Measurements from ENCODE around the gene CSNK1A1.
"Not testable (repeated sequence)": the region's sequence is repeated elsewhere in the genome, so short reads cannot be mapped to it uniquely, and the experiment has no call there.

The CSNK1A1 gene

DNA sequence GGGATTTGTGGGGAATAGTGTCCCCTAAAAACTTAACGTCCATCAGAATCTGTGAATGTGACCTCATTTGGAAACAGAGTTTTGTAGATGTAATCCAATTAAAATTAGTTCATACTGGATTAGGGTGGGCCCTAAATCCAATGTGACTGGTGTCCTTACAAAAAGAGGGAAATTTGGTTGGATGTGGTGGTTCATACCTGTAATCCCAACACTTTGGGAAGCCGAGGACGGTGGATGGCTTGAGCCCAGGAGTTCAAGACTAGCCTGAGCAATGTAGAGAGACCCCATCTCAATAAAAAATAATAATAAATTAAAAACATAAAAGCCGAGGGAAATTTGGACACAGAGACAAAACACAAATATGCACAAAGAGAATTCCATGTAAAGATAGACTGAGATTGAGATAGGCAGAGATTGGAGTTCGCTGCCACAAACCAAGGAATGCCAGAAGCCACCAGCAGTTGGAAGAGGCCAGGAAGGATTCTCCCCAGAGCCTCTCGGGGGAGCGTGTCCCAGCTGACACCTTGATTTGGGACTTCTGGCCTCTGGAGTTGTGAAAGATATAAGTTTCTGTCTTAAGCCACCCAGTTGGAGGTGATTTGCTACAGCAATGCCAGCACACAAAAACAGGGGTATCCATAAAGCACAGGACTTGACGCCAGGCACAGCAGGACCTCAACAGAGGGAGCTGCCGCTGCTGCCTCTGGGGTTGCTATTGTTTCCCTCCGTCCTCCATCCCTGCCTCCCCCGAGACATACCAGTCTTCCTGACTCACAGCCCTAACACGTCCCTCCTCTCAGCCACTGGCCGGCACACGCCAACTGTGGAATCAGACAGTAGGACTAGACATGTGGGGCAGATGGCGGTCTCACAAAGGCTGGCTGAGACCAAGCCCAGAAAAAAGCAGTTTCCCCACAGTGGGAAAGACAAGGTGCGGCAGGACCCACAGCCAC lies 98.3 kb downstream of the CSNK1A1 start:
- DNase-seq, result no peak

DNA sequence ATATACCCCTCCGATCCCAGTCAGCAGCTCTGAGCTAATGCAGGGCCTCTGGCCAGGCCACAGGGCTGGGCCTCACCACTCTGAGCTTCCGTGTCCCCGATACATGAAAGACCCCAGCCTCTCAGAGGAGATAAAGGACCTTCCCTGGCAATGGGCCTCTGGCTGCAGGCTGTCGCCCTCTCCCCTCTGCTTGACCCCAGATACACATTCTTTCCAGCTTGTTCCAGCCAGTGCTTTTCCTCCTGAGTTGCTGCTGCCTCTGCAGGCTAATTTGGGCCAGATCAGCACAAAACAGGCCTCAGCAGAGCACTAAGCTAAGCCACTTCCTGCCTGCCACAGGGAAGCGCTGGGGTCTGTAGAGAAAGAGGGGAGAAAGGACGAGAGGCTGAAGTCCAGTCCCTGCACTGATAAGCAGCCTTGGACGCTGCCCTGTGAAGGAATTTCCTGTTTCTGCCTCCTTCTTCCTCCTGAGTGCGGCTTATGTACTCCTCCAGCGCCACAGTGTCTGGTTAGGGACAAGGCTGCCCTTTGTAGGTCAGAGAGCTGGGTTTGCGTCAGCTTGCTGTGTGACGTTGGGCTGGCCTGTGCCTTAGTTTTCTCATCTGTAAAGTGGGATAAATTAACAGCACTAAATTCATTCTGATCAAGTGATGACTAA lies 99.1 kb downstream of the CSNK1A1 start:
- no peak for DNase-seq

DNA sequence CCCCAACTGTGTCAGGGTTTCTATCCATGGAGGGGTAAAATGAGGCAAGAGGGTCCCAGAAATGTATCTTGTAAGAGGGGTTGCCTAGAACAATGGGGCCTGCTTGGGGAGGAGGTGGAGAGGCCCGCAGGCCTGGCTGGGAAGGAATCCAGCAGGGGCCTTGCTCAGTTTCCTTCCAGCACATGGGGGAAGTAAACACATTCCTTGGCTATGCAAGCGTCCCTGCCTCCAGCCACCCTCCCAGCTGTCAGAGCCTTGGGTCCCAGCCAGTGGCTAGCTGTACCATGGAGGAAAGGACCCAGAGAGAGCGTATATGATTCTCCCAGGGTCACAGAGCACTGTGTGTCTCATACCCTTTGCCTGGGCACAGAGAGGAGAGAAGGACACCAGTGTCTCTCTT lies 101.0 kb downstream of the CSNK1A1 start:
- no peak for DNase-seq

DNA sequence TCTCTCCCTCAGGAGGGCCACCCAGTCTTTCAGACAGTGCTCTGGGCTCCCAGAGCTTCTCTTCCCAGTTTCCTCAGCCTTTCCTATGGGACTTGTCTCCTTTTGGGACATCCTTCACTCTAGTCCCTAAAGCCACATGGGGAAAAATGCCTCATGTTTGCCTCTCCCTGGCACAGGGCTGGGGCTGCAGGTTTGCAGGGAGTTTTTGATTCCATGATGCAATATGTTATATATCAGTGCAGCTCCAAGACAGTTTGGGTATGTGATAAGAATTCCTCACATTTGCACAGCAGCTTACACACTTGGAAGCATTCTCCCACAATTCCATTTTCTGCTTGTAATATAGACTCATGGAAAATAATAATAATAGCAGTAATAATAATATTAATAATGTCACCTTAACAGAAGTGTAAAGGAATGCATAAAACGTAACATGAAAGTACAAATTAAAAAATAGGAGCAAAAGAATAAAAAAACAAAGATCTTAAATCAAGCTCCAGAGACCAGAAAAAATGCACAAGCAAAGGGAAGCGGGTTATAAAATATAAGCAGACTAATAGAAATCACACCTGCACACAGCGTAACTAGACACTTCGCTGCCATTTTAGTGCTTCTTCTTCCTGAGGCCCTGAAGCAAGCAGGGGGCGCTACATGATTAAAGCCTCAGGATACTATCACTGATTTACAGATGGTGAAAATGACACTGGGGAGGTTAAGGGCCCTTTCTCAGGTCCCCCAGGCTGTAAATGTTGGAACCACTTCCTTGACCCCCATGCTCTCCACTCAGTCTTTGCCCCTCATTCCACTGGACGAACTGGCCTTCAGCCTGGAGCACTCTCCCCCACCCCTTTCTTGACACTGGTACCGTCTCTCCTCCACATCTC lies 102.2 kb downstream of the CSNK1A1 start:
- no peak for DNase-seq

DNA sequence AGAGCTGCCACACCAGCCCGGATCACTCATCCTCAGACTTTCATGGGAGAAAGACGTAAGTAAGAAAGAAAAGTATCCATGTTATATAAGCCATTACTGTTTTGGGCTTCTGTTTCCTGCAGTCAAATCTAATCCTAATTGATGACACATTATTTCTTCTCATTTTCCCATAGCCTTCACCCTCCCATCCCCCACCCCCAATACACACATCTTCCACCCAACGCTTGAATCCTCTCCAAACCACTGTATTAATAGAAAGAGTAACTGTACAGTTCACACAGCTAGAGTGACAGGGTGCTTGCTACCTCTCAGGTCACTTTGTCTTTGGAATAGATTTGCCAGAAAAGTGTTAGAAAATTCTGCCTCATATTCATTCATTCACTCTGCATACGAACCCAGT lies 102.8 kb downstream of the CSNK1A1 start:
- DNase-seq, result no peak

DNA sequence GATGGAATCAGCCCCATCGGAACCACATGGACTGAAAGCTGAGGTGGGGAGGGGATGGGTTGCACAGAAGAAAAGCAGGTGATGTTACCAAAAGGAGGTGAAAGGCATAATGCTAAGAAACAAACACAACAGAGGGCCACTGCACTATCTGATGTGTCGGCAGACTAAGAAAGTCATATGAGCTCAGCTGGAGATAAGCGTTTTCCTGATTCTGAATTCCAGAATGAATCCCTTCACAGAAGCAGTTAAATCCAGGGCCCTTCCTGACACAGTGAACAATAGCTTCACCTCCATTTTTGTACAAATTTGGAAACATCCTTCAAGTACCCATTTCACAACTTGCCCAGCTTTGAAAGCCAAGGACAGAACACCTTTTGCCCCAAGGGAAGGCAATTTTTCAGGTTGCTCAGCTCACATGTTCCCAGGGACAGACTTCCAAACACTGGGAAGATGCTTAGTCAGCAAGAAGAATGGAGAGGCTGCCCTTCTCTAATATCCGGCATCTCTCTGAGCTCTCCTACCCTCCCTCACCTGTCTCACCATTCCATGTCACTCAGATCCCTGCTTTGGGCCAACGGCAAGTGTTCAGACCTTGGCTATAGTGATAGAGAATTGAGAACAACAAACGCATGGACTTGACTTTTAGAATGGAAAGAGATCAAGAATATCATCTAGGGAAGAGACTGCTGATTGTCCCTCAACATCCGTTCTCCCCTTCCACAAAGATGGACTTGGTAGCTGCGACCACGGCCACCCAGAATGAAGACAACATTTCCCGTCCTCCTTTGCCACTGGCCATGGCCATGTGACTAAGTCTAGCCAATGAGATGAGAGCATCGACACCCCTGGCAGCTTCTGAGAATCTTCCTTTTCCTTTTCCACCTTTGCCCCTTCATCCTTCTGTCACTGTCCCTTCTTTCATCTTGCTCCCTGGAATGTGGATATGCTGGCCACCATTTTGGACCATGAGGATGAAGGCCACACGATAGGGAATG lies 103.6 kb downstream of the CSNK1A1 start:
- DNase-seq, result no peak

- DNase-seq, result not testable (repeated sequence)
Measured at GRCh38 chr5:149446794-149447193, 104.4 kb downstream of the CSNK1A1 start.

- DNase-seq, result no peak
Measured at GRCh38 chr5:149445739-149446369, 105.4 kb downstream of the CSNK1A1 start.

DNA sequence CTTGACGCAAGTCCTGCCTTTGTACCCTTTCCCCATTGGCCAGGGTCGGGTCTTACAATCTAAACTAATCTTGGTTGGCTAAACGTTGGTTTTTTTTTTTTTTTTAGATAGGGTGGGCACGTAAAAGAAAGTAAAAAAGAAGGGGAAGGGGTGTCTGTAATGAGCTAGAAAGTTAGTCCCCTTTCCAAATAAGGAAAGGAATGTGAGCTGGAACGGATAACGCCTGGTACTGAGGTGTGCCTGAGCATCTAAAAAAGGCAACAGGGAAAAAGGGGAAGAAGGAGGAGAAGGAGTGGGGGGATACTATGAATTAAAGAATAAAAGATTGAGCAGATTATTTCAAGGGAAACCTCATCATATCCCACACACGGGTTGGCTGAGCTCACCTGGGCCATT lies 105.9 kb downstream of the CSNK1A1 start:
- no peak for DNase-seq

DNA sequence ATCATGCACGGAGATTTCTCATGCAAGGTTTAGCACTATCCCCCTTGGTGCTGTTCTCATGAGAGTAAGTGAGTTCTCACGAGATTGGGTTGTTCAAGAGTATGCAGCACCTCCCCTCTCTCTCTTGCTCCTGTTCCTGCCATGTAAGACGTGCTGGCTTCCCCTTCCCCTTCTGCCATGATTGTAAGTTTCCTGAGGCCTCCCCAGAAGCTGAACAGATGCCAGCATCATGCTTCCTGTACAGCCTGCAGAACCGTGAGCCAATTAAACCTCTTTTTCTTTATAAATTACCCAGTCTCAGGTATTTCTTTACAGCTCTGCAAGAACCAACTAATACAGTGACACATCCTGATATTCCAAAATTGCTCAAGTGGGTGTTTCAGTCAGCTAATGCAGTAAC lies 106.8 kb downstream of the CSNK1A1 start:
- DNase-seq, result not testable (repeated sequence)

DNA sequence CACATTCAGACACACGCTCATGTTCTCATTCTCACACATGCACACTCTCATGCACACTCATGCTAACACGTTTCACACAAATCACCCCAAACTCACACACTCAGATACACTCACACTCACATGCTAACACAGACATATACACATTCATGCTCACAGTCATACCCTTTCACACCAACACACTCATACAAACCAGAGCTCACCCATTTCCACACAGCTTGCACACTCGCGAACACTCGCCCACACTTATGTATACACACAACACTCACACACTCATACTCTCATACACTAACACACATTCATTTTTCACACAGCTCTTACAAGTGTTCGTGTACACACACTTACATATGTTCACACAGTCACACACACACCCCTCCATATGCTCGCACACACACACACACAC lies 108.0 kb downstream of the CSNK1A1 start:
- DNase-seq, result no peak

DNA sequence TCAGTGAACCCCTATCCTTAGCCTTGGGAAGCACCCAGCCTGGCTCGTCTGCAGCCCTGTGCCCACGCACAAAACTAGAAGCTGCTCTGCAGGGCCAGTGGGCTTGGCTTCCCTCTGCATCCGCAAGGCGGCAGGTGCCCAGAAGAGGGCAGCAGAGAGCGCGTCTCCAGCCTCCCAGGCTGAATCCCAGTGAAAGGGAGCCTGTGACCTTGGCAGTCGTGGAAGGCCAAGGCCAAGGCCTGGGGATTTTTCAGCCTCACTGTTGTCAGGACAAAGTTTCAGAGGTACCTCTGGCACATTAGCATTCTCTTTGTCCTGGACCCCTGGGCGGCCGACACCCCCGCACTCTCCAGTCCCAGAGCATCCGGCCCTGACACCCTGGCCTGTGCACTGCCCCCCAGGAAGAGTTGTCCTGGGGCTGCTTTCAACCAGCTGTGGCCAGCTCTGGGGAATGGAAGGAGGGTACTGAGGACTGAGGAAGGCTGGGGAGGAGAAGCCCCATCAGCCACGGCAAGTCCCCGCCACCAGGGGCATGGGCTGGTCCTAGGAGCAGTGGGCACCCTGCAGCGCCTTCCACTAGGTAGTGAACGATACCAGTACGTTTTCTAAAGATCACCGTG lies 108.6 kb downstream of the CSNK1A1 start:
- no peak for DNase-seq
